ENCODE data around the gene RPLP2.

The RPLP2 gene

GRCh38 chr11:843818-844692 lies 34.3 kb downstream of the RPLP2 start:
- intact Hi-C loops (cut with DNase I): loop anchor here (10.0 kb wide), 1 partner anchor 131 kb away; no protein-coding TSS in a partner anchor
- DNase-seq: peak in 1 of 10 donors; percentile 90

GRCh38 chr11:844693-845644 lies 35.2 kb downstream of the RPLP2 start:
- intact Hi-C loops (cut with DNase I): loop anchor here (10.0 kb wide), 1 partner anchor 130 kb away; no protein-coding TSS in a partner anchor
- no peak for DNase-seq

- intact Hi-C loops (cut with DNase I): loop anchor here (10.0 kb wide), 1 partner anchor 129 kb away; no protein-coding TSS in a partner anchor
- no peak for DNase-seq
These were observed 36.2 kb downstream of the RPLP2 start for GRCh38 chr11:845872-846495.

GRCh38 chr11:846496-847098 lies 36.8 kb downstream of the RPLP2 start:
- no peak for DNase-seq
- intact Hi-C loops (cut with DNase I): loop anchor here (10.0 kb wide), 1 partner anchor 128 kb away; no protein-coding TSS in a partner anchor

- no peak for DNase-seq
- intact Hi-C loops (cut with DNase I): loop anchor here (1.0 to 10.0 kb wide), 2 partner anchors 127 to 203 kb away; no protein-coding TSS in a partner anchor
These were observed 38.1 kb downstream of the RPLP2 start for GRCh38 chr11:847876-848275.

- intact Hi-C loops (cut with DNase I): loop anchor here (1.0 to 10.0 kb wide), 2 partner anchors 126 to 203 kb away; no protein-coding TSS in a partner anchor
- peak in 5 of 10 donors; percentile 43 to 92 (median 58) for DNase-seq
These were observed 38.7 kb downstream of the RPLP2 start for GRCh38 chr11:848380-848931.

GRCh38 chr11:849104-849824 lies 39.5 kb downstream of the RPLP2 start:
- no peak for DNase-seq
- intact Hi-C loops (cut with DNase I): loop anchor here (10.0 kb wide), 1 partner anchor 126 kb away; no protein-coding TSS in a partner anchor

- intact Hi-C loops (cut with DNase I): loop anchor here (10.0 kb wide), 1 partner anchor 125 kb away; no protein-coding TSS in a partner anchor
- DNase-seq: no peak
These were observed 40.4 kb downstream of the RPLP2 start for GRCh38 chr11:849951-850774.

GRCh38 chr11:850775-851763 lies 41.3 kb downstream of the RPLP2 start:
- intact Hi-C loops (cut with DNase I): no loop called here
- DNase-seq: no peak

GRCh38 chr11:852762-853161 lies 43.0 kb downstream of the RPLP2 start:
- intact Hi-C loops (cut with DNase I): no loop called here
- DNase-seq: no peak

- no peak for DNase-seq
- intact Hi-C loops (cut with DNase I): no loop called here
These were observed 44.1 kb downstream of the RPLP2 start for GRCh38 chr11:853682-854448.

- DNase-seq: no peak
- intact Hi-C loops (cut with DNase I): no loop called here
These were observed 45.0 kb downstream of the RPLP2 start for GRCh38 chr11:854601-855329.

GRCh38 chr11:855330-855674 lies 45.5 kb downstream of the RPLP2 start:
- intact Hi-C loops (cut with DNase I): no loop called here
- no peak for DNase-seq

- DNase-seq: no peak
- intact Hi-C loops (cut with DNase I): no loop called here
These were observed 46.0 kb downstream of the RPLP2 start for GRCh38 chr11:855796-856195.

GRCh38 chr11:856397-856796 lies 46.6 kb downstream of the RPLP2 start:
- DNase-seq: no peak
- intact Hi-C loops (cut with DNase I): no loop called here
